ELF-1 (cell line): ENCODE data around the gene SSPN.

Source experiments
- DNase-seq: peaks from one replicate; pipeline ENCODE4 v3.0.0-alpha.2; 2016; ENCODE audit warnings: low read depth, low spot score

Gene SSPN

GRCh38 chr12:26283617-26284016 lies 88.2 kb downstream of the SSPN start:
- no peak for DNase-seq

DNA sequence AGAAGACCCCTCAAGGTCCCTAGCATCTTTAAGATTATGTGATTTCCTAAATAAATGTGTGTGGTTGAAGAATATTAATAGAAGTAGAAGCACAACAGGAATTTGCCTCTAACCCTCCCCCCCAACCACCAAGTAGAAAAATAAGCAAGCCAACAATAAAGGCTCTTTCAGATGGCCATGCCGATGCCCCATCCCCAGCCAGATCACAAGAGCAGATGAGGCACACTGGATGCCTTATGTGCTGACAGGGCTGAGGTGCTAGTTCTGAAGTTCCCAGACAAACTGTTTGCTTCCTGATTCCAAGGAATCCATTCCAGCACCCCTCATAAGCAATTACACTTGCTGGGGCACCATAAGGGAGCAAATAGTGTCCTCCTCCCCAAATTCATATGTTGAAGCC lies 90.0 kb downstream of the SSPN start:
- no peak for DNase-seq

GRCh38 chr12:26286186-26286585 lies 90.8 kb downstream of the SSPN start:
- no peak for DNase-seq

DNA sequence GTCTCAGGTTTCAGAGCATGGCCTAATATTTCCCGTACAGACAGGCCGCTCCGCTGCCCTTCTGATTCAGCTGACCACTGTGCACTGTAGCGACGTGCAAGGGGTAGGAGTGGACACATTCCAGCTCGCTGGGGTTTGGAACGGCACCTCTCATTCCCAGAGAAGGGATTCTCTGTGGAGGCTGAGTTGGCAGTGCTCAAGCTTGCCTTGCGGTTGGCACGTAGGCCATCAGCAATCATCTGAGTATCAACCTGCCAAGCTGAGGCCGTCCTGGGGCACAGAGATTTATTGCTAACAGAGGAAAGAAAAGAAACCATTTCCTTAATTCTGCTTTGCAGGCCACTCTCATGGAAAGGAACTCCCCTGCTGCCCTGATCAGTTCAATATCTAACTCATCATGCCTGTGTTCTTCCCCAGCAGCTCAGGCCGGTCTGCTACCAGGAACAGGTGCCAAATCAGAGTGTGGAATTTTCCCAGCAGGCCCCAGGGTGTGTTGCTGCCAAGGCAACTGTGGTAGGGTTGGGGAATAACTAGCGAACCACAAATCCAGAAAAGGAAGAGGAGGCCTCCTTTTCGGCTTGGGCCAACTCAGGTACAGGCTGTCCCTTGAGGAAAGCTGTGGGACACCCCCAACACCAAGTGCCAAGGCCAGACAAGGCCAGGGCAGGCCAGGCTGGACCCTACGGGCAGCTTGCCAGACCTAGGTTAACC lies 92.5 kb downstream of the SSPN start:
- no peak for DNase-seq

DNA sequence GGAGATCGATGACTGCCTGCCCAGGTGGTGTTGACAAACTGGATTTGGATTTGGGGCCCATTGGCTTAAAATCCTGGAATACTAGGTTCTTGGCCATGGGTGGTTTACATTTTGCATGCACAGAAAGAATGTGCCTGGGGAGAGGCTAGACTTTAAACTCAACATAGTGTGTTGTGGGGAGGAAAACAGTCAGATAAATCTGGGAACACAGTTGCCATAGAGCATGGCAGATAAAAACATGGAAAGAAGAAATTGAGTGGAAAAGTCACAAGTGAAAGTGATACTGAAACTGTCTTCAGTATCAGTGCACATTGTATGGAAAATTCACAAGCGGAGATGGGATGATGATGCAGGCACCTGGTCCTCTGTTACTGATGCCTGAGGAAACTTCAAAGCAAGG lies 95.2 kb downstream of the SSPN start:
- DNase-seq: no peak

- DNase-seq: no peak
Measured at GRCh38 chr12:26292596-26292995, 97.2 kb downstream of the SSPN start.

- DNase-seq: no peak
Measured at GRCh38 chr12:26293612-26294011, 98.2 kb downstream of the SSPN start.

DNA sequence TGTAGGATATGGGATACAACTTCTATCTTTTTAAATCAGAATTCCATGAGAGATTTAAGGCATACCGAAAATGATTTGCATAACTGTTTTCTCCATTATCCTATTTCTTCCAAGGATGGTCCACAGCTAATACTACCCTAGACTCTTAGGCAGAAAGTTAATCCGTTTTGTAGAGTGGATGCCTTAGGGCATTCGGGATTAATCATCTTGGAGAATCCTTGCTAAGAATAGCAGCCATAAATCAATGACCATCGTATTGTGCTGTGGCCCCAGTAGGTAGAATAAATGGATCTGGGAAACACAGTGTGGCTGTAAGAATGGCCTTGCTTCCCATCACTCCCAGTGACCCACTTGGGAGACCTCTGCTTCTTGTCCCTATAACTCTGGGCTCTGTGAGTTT lies 99.6 kb downstream of the SSPN start:
- no peak for DNase-seq

DNA sequence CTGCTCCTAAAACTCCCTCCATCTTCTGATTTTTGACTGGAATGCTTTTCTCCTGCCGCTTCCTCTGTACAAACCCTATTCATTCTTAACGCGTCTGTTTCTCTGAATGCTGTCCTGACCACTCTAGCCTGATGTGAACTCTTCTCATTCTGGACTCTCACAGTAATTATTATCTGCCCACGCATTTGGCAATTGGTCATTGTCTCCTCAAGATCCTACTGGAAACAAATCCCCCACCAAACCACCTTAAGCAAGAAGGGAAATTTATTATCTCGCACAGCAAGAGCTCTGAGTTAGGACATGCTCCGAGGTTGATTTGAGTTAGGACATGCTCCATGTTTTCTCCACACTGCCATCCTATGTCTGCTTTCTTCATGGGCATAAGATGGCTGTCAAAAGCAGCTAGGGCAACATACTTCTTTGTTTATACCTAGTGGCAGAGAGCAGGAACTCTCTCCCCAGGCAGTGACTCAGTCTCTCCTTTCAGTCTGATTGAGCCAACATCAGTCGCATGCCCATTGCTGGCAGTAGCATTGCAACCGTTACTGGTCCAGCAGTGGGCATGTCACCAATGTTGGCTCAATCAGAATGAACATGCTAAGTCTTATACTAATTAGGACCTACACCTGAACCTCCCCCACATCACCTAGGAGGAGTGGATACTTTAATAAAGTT lies 102.2 kb downstream of the SSPN start:
- DNase-seq: no peak

GRCh38 chr12:26298785-26299621 lies 103.6 kb downstream of the SSPN start:
- no peak for DNase-seq

DNA sequence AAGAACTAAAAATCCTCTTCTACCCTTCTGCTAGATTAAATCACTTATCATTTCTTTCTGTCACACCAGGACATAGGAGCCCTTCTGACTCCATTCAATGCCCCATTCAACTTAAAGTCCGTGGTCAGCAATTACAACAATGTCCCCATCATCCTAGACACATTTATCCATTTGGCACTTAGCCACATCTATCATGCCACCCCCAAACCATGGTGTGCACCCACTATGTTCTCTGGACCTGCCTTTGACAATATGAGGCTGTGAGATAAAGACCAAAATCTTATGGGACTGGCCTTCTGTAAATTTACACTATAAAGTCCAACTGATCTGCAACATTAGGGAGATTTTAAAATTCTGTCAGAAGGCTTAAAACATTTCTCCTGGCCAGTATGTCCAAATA lies 104.4 kb downstream of the SSPN start:
- no peak for DNase-seq
